NCI-H187 treated with DMSO at 0.1 percent for 48 hours (cell line): ENCODE results near the gene HINT2.

Experiments
- DNase-seq: peaks from one replicate; lab custom pipeline; 2025; lab: John Stamatoyannopoulos, UW

The HINT2 gene

DNA sequence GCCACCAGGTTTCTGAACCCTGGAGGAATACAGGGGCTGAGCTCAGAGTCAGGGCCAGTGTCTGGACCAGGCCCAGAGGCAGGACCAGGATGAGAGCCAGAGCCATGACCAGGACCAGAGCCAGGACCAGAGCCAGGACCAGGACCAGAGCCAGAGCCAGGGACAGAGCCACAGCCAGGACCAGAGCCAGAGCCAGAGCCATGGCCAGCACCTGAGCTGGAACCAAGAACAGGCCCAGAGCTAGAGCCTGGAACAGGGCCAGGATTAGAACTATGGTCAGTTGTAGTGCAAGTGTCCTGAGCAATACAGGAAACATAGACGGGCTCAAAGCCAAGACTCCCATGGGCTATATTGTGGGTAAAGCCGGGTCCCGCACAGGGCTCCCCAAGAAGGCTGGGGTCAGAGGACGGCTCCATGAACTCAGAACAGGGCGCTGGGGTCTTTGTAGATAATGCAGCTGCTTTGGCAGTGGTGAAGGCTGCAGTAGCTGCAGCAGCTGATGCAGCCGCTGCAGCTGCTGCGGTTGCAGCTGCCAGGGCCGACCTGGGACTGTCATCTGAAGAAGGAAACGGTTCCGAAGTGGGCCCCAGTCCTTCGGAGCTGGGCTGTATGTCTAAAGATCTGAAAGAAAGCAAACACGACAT is 3.3 kb downstream of the HINT2 start:
- DNase-seq: no peak

DNA sequence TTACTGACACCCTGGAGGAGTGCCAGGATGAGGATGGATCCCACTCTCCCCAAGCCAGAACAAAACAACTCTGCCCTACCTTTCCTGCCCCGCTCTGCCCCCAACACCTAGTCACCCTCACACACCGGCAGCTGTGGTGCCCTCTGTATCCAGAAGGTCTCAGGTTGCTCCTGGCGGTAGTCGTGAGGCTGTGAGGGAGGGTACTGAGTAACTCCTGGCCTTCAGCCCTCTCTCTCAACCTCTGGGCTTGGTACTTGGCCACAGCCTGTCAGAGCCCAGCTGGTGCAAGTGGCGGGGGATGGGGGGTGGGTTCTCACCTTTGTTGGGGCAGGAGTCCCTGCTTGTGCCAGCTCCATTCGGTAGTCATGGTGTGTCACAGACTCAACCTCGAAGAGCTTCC is 4.7 kb downstream of the HINT2 start:
- no peak for DNase-seq

- no peak for DNase-seq
Observed at GRCh38 chr9:35808433-35808832, 6.4 kb downstream of the HINT2 start.

DNA sequence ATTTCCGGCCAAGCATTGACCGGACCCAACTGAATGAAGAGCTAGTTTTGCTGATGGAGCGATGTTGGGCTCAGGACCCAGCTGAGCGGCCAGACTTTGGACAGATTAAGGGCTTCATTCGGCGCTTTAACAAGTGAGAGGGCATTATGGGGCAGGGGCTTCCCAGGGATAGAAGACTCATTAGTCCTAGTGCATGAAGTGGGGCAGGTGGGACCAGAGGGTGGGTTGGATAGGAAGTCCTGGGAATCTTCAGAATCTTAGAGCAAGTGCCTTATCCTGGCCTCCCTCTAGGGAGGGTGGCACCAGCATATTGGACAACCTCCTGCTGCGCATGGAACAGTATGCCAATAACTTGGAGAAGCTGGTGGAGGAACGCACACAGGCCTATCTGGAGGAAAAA is 8.7 kb downstream of the HINT2 start:
- no peak for DNase-seq

DNA sequence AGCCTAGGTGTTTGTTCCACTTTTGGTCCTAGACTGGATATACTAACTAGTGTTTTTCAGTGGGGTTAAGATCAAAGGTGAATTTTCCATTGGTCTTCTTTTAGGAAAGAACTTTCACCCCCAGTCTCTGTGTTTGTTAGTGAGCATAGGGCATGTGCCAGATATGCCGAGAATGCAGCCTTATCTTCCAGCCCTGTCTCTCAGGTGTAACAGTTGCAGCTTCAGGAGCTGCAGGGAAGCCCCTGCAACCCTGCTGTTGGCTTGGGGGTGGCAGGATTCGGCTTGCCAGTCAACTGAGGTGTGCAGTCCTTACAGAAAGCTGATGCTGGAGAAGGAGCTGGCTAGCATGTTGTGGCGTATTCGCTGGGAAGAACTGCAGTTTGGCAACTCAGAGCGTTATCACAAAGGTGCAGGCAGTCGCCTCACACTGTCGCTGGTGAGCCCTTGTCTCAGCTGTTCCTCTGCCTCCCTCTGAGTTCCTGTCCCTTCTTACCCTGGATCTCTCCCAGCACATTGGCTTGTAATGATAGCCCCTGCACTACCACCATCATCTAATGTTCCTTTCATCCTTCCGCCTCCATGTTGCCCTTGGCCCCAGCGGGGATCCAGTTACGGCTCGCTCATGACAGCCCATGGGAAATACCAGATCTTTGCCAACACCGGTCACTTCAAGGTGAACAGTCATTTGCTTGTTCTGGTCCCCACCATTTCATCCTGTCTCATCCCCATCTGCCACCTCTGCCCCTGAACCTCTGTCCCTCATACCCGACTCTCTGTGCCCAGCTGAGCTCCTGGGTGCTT is 13.3 kb downstream of the HINT2 start:
- no peak for DNase-seq

DNA sequence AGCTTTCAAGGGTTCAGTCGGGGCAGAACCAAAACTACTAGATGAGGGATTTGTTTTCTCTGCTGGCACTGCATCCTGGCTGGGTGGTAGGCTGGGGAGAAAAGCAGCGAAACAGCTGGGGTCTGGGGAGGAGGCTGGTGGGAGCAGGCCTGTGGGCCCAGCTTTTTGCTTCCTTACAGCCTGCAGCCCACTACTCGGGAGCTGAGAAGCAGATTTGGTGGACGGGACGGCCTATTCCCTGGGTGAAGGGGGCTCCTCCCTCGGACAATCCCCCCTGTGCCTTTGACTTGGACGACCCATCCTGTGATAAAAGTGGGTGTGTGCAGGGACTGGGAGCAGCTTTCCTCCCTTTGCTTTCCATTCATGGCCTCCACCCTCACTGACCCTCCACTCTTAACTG is 14.3 kb downstream of the HINT2 start:
- no peak for DNase-seq

DNA sequence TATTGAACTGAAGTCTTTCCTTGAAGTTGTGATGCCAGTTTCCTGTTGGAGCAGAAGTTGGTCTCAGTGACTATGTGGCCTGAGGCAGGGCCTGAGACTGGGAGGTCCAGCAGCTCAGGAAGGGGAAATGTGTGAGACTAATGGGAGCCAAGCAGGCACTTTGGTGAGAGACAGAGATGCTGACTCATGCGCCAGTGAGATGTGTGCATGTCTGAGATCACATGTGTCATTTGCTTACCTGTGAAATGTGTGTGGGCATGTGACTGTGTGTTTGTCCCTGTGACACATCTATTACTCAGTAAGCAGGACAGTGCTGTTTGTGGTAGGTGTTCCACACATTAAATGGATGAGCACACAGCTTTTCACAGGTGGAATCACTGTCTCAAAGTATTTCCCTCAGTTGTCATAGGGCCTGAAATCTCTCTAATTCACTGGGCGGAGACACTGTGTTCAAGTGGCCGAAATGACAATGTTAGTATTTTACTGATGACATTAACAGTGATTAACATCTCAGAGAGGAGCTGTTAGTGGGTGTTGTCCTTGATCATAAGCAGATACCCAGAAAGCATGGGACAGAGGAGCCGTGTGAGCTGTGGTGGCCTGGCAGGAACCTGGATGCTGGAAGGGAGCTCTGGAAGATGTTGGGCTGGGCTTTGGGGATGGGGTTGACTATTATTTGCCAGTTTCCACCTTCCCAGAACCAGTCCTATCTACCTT is 16.0 kb downstream of the HINT2 start:
- no peak for DNase-seq

GRCh38 chr9:35797311-35798109 is 17.3 kb downstream of the HINT2 start:
- no peak for DNase-seq

DNA sequence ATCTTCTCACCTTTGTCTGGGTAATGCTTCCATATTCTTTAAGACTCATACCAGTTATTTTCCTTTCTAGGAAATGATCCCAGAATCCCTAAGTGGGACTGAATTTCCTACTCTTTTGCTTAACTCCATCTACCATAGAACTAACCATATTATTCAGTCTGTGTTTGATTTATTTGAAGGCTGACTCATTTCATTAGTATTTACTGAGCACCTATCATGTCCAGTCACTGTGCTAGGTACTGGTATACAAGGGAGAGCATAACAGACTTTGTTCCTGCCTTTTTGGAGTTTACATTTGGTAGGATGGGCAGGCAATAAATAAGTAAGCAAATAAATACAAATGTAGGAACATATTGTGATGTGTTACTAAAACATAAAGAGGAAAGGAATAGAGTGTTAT is 19.1 kb downstream of the HINT2 start:
- no peak for DNase-seq

GRCh38 chr9:35793461-35793860 is 21.4 kb downstream of the HINT2 start:
- no peak for DNase-seq

DNA sequence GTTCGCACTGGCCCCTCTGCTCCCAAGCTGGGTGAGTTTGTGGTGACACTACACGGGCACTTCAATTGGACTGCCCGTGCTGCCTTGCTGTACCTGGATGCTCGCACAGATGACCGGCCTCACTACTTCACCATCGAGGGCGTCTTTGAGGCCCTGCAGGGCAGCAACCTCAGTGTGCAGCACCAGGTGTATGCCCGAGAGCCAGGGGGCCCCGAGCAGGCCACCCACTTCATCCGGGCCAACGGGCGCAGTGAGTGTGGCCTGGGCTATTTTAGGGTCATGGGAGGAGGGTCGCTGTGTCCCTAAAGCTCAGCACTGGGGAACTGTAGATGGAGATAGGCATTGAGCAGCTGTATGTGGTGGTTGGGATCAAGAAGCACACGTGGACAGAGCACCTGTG is 22.0 kb downstream of the HINT2 start:
- no peak for DNase-seq

- no peak for DNase-seq
Observed at GRCh38 chr9:35792024-35792813, 22.6 kb downstream of the HINT2 start.

DNA sequence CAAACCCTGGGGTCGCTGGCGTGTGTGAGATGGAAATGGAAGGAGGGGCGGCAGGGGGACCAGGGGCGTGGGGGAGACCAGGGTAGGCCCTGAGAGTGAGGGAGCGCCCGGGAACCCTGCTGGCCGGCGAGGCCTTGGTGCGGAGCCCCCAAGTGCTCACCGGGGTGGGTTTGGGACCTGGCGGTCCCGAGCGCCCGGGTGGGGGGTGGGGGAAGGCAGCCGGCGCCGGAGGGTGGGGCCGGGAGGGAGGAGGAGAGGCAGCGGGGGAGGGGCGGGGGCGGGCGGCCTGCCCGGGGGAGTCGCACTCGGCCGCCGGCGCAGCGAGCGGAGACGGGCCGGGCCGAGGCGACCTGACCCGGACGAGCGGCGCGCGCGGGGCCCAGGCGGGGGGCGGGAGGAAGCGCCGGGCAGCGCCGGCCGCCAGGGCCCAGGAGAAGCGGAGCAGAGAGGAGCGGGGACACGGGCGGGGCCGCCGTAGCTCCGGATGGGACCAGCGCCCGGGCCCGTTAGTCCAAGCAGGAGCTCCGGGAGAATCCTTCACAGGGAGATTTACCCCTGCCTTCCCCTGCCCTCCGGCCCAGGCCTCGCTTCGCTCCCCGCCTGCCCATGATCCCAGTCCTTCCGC is 23.4 kb downstream of the HINT2 start, which contains the start of gene NPR2:
Gene NPR2 (plus strand): TSS at position 295 of the 625 bp plus-strand sequence. CDS start 818 bp downstream, outside the sequence.
- DNase-seq: no peak

GRCh38 chr9:35790385-35791296 is 24.2 kb downstream of the HINT2 start:
- peak; percentile 43 for DNase-seq

DNA sequence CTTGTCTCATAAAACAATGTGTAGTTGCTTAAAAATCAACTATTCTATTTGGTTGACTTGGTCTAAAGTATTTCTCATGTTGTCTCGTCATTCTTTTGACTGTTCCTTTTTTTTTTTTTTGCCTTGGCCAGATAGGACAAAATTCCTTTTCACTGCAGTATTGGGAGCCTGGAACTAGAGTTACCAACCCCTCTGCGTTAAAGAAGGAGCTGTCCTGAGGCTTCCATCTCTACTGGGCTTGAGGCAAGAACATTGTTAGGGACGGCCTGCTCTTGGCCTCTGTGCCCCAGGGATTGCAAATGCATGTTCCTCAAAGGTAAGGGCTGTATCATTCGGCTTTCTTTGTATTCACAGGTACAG is 24.8 kb downstream of the HINT2 start:
- no peak for DNase-seq

- DNase-seq: no peak
Observed at GRCh38 chr9:35789541-35789940, 25.3 kb downstream of the HINT2 start.

- DNase-seq: no peak
Observed at GRCh38 chr9:35783418-35783817, 31.4 kb downstream of the HINT2 start.

- DNase-seq: no peak
Observed at GRCh38 chr9:35781066-35781465, 33.8 kb downstream of the HINT2 start.

- DNase-seq: no peak
Observed at GRCh38 chr9:35778496-35778895, 36.3 kb downstream of the HINT2 start.

GRCh38 chr9:35776018-35776417 is 38.8 kb downstream of the HINT2 start:
- peak; percentile 69 for DNase-seq
